Lower lobe of right lung (tissue), 2 donors: Measurements from ENCODE around the gene CDT1. TPM values are rescaled to one million over a fixed set of nuclear protein-coding genes. Genes with fewer than 3 reads are reported as not detected.
"Not testable (repeated sequence)": the region's sequence is repeated elsewhere in the genome, so short reads cannot be mapped to it uniquely, and the experiment has no call there.

Source experiments
- ATAC-seq, 2 donors: fragments of 200-7000 bp; cut with Tn5 transposase; one replicate each; pipeline ENCODE4 v1.9.1; 2020 to 2022; ENCODE audit warnings: mild to moderate bottlenecking in 2 of 2, moderate library complexity in 2 of 2
- DNase-seq: peaks from one replicate; pipeline ENCODE4 v3.0.0-alpha.2; 2020
- H3K27ac ChIP-seq: fragments of 200-600 bp; one replicate; pipeline ENCODE4 v1.8.0; 2022
- H3K27me3 ChIP-seq: fragments of 200-600 bp; one replicate; pipeline ENCODE4 v1.8.0; 2022; ENCODE audit warnings: low read depth
- H3K36me3 ChIP-seq: fragments of 200-600 bp; one replicate; pipeline ENCODE4 v1.8.0; 2022; ENCODE audit warnings: mild to moderate bottlenecking
- H3K4me1 ChIP-seq: fragments of 200-600 bp; one replicate; pipeline ENCODE4 v1.8.0; 2022
- H3K4me3 ChIP-seq: fragments of 200-600 bp; one replicate; pipeline ENCODE4 v1.8.0; 2022; ENCODE audit warnings: mild to moderate bottlenecking
- H3K9me3 ChIP-seq: fragments of 200-600 bp; one replicate; pipeline ENCODE4 v1.8.0; 2022
- intact Hi-C: fragments of 100-400 bp; cut with DNase I; formaldehyde crosslinking; loops from one replicate; pipeline ENCODE4 v1.11.0; 2022
- total RNA-seq: library from RNA; stranded (reverse); fragmentation: NEBNext Ultra II Directional; extraction: Animal tissue kit (Norgen Biotek cat#: 25700); gene quantifications from one replicate; pipeline ENCODE4 v1.2.1, GENCODE V29; 2021
- TF ChIP-seq, protein P1 (sequence below): fragments of 200-600 bp; IDR thresholded peaks from one replicate; pipeline ENCODE4 v1.8.0; 2022; ENCODE audit warnings: antibody characterized with exemption, mild to moderate bottlenecking
- donor health status: DM: no; HTN: yes; CAD: no; lungs with severe emphysema.

Gene CDT1
- total RNA-seq, 1 donor from 2014 or later, result 3.5 TPM

- DNase-seq, result no peak
- TF ChIP-seq, protein P1, sequence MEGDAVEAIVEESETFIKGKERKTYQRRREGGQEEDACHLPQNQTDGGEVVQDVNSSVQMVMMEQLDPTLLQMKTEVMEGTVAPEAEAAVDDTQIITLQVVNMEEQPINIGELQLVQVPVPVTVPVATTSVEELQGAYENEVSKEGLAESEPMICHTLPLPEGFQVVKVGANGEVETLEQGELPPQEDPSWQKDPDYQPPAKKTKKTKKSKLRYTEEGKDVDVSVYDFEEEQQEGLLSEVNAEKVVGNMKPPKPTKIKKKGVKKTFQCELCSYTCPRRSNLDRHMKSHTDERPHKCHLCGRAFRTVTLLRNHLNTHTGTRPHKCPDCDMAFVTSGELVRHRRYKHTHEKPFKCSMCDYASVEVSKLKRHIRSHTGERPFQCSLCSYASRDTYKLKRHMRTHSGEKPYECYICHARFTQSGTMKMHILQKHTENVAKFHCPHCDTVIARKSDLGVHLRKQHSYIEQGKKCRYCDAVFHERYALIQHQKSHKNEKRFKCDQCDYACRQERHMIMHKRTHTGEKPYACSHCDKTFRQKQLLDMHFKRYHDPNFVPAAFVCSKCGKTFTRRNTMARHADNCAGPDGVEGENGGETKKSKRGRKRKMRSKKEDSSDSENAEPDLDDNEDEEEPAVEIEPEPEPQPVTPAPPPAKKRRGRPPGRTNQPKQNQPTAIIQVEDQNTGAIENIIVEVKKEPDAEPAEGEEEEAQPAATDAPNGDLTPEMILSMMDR, result no peak
Observed at GRCh38 chr16:88787579-88788314, 15.8 kb upstream of the CDT1 start.

DNA sequence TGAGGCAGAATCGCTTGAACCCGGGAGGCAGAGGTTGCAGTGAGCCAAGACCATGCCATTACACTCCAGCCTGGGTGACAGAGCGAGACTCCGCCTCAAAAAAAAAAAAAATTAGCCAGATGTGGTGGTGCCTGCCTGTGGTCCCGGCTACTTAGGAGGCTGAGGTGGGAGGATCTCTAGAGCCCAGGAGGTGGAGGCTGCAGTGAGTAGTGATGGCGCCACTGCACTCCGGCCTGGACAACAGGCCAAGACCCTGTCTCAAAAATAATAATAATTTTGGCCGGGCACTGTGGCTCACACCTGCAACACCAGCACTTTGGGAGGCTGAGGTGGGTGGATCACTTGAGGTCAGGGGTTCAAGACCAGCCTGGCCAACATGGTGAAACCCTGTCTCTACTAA is 14.8 kb upstream of the CDT1 start:
- H3K36me3 ChIP-seq, ATAC-seq, H3K27me3 ChIP-seq, H3K9me3 ChIP-seq, DNase-seq, intact Hi-C loops, H3K4me3 ChIP-seq, H3K27ac ChIP-seq: not testable (repeated sequence)
- peaks cover 34% of the 10 kb centered on the region for H3K4me1 ChIP-seq

More at GRCh38 chr16:88787579-88788314, 15.8 kb upstream of the CDT1 start:
- H3K36me3 ChIP-seq, result no peaks in the 10 kb centered on the region
- intact Hi-C loops, result no loop called here
- H3K4me3 ChIP-seq, result no peak overlapping the region
- no peaks in the 10 kb centered on the region for H3K27me3 ChIP-seq
- ATAC-seq, result no peak
- H3K4me1 ChIP-seq, result peaks cover 34% of the 10 kb centered on the region
- H3K9me3 ChIP-seq, result no peaks in the 10 kb centered on the region
- no peak overlapping the region for H3K27ac ChIP-seq

GRCh38 chr16:88789594-88789993 is 14.0 kb upstream of the CDT1 start:
- H3K9me3 ChIP-seq, result no peaks in the 10 kb centered on the region
- H3K4me3 ChIP-seq, result no peak overlapping the region
- TF ChIP-seq, protein P1, result no peak
- no peaks in the 10 kb centered on the region for H3K27me3 ChIP-seq
- DNase-seq (peak; percentile 55), ATAC-seq (peak in 1 of 2 donors; percentile 32)
- H3K4me1 ChIP-seq, result peaks cover 37% of the 10 kb centered on the region
- no peak overlapping the region for H3K27ac ChIP-seq
- no peaks in the 10 kb centered on the region for H3K36me3 ChIP-seq
- intact Hi-C loops, result no loop called here

GRCh38 chr16:88790312-88791211 is 13.0 kb upstream of the CDT1 start:
- DNase-seq (peak; percentile 83), ATAC-seq (peak; percentile 71 to 73)
- Histone ChIP-seq H3K4me3 (peak overlapping the region; percentile 22), H3K27ac (peak overlapping the region; percentile 69), H3K27me3 (no peaks in the 10 kb centered on the region), H3K36me3 (no peaks in the 10 kb centered on the region), H3K9me3 (no peaks in the 10 kb centered on the region), H3K4me1 (peaks cover 43% of the 10 kb centered on the region)
- TF ChIP-seq, protein P1, result no peak
- intact Hi-C loops, result no loop called here

DNA sequence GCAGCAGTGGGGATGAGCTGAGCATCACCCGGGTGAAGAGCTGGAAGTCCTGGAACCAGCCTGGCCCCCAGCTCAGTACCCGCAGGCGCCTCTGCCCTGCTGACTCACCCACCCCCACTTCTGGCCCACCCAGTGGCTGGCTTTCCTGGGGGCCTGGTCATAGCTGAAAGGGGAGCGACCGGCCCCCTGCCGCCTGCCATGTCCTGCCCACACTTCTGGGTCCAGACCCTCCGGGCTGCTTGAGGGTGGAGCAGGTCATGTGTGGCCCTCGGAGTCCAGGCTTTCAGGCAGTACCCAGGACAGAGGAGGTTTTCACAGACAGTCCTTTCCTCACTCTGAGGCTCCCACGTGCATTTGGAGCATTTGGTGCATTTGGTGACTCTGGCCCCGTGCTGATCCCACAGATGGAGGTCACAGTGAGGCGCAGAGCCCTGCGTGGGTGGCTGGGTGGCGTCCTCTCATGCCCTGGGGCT is 11.5 kb upstream of the CDT1 start:
- no peak for DNase-seq
- TF ChIP-seq, protein P1, result no peak
- H3K4me3 ChIP-seq, result no peak overlapping the region
- peak in 1 of 2 donors; percentile 31 for ATAC-seq
- intact Hi-C loops, result no loop called here
- H3K36me3 ChIP-seq, result no peaks in the 10 kb centered on the region
- no peaks in the 10 kb centered on the region for H3K27me3 ChIP-seq
- H3K27ac ChIP-seq, result no peak overlapping the region
- peaks cover 40% of the 10 kb centered on the region for H3K4me1 ChIP-seq
- no peaks in the 10 kb centered on the region for H3K9me3 ChIP-seq
